NCI-H2029 (cell line): ENCODE results near the gene ARHGAP8.
"Not testable (repeated sequence)": the region's sequence is repeated elsewhere in the genome, so short reads cannot be mapped to it uniquely, and the experiment has no call there.

Source experiments
- DNase-seq: peaks from one replicate; lab custom pipeline; 2025; lab: John Stamatoyannopoulos, UW

Gene ARHGAP8

GRCh38 chr22:44889255-44889878 lies 137.0 kb downstream of the ARHGAP8 start:
- no peak for DNase-seq

- DNase-seq, result no peak
Observed at GRCh38 chr22:44890416-44891292, 138.3 kb downstream of the ARHGAP8 start.

DNA sequence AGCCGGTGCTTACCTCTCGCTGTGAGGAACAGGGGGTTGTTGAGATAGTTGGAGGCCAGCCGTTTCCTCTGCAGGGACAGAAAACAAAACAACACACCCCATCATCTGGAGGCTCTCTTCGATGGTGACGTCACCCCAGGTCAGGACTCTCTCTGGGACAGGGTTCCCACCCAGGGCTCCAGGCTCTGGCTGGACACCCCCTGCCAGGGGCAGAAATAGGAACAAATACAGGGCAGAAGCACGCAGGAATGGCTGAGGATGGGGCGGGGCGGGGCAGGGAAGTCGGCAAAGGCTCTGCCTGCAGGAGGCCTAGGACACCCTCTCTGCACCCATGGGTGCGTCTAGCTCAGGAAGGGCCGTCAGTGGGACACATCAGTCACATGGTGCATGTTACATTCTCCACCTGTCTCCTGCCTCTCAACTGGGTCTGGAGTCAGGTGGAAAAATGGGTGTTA lies 138.9 kb downstream of the ARHGAP8 start:
- no peak for DNase-seq

- DNase-seq, result no peak
Observed at GRCh38 chr22:44891791-44892190, 139.4 kb downstream of the ARHGAP8 start.

- no peak for DNase-seq
Observed at GRCh38 chr22:44892243-44892642, 139.9 kb downstream of the ARHGAP8 start.

GRCh38 chr22:44892803-44893730 lies 140.7 kb downstream of the ARHGAP8 start:
- no peak for DNase-seq

- no peak for DNase-seq
Observed at GRCh38 chr22:44893731-44894080, 141.3 kb downstream of the ARHGAP8 start.

- no peak for DNase-seq
Observed at GRCh38 chr22:44894321-44894720, 141.9 kb downstream of the ARHGAP8 start.

DNA sequence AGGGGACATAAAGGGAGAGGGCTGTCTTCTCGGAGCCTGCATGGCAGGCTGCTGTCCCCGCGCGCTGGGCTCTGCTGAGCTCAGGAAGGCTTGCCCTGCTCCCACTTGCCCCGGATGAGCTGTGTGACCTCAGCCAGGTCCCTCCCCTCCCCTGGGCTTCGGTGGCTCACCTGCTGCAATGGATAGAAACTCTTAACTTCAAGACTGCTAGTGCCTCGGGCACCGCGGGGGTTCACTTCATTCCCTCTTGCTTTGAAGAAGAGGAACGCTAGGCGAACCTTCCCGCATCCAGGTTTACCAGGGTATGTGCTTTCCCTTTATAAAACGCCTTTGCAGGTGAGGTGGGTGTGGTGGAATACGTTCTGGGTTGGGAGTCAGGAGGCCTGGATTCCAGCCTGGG lies 142.4 kb downstream of the ARHGAP8 start:
- DNase-seq, result no peak

DNA sequence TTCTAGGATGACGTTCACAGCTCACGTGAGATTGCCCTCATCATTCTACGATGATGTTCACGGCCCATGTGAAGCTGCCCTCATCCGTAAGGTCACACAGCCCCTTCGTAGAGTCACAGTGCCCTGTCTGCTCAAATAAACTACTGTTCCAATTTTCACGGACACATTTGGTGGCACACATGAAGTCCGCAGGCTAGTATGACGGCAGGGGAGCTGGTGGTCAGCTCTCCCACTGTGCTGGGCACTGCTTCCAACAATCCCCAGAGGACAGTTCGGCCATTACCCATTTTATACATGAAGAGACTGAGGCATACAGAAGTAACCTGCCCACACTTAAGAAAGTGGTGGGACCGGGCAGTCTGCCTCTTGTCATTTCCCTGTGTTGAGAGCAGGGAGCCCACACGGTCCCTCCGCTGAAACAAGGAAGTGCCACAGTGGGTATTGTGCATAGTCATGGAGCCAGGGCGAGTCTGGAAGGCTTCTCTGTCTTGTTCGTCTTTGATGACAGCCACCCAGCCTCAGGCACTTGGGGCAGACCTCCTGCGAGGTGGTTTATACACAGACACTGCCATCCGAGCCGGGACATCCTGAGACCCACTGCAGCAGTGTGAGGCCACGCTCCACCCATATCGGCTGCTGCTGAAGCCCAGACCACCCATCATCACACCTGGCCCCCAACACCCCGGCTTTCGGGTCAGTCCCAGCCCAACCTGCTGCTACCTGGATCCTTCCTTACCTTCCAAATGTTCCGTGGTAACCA lies 143.1 kb downstream of the ARHGAP8 start:
- DNase-seq, result no peak

- no peak for DNase-seq
Observed at GRCh38 chr22:44898236-44898635, 145.9 kb downstream of the ARHGAP8 start.

DNA sequence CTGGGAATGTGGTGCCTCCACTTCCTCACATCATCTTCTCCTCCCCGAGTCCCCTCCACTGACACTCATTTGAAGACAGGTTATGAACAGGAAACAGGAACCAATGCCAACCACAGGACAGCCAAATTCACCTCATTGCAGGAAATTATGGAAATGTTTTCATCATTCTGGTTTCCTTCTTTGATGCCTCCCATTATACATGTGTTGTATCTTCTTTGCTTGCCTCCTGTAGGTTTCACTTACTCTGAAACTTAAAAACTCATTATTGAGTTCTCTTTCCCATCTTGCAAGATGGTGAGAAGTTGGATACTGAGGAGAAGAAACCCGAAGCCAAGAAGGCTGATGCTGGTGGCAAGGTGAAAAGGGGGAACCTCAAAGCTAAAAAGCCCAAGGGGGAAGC lies 148.9 kb downstream of the ARHGAP8 start:
- no peak for DNase-seq

- DNase-seq, result not testable (repeated sequence)
Observed at GRCh38 chr22:44903164-44903563, 150.8 kb downstream of the ARHGAP8 start.

DNA sequence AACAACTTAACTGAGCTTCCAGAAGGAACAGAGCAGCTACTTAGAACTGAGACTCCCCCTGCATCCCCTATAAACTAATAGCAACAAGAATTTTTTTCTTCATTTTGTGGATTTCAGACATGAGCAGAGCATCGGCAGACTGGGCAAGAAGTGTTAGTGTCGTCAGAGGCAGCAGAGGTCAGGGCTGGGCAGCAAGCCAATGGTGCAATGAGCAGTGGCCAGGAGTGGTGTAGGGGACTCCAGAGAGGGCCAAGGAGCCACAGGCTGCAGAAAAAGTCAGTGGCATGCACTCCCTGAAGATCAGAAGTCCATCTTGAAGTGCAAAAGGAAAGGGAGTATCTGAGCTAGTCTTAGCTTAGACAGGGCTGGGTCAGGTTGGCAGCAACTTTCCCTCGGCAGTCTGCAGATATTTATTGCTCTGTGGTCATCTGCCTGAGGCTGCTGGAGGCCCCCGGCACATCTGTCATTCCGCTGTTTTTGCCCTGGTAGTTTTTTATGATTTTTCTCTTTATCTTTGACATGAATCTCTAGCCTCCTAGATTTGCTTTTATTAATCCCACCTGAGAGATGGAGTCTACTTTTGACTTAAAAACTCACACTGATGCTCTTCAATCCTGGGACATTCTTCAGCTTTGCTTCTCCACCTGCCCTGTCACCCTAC lies 152.2 kb downstream of the ARHGAP8 start:
- not testable (repeated sequence) for DNase-seq

DNA sequence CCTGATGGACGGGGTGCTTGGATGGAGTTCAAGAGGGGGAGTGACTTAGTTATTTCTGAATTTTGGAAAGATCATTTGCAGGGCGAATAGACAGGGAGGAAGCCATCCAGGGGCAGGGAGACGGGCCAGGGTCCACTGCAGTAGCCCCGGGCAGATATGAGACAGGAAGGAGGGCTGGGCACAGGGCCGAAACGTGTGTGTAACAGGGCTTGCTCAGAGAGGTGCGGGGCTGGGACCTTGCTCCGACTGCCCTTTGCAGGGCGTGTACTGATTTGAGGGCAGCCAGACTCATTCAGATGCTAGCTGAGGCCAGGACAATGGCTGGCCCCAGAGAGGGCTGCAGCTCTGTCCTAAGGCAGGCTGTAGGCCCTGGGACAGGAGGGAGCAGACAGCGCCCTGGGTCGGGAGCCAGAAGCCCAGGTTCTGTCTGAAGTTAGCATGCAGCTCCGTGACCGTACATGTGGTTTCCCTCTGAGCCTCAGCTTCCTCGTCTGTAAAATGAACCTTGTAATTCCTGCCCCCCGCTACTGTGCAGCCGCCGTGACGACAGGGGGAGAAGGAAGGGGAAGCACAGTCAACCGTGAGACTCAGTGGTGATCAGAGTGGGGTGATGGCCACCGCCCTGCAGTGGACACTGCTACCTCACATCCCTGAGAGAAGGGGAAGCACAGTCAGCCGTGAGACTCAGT lies 154.0 kb downstream of the ARHGAP8 start:
- no peak for DNase-seq

GRCh38 chr22:44906999-44907644 lies 154.7 kb downstream of the ARHGAP8 start:
- no peak for DNase-seq

DNA sequence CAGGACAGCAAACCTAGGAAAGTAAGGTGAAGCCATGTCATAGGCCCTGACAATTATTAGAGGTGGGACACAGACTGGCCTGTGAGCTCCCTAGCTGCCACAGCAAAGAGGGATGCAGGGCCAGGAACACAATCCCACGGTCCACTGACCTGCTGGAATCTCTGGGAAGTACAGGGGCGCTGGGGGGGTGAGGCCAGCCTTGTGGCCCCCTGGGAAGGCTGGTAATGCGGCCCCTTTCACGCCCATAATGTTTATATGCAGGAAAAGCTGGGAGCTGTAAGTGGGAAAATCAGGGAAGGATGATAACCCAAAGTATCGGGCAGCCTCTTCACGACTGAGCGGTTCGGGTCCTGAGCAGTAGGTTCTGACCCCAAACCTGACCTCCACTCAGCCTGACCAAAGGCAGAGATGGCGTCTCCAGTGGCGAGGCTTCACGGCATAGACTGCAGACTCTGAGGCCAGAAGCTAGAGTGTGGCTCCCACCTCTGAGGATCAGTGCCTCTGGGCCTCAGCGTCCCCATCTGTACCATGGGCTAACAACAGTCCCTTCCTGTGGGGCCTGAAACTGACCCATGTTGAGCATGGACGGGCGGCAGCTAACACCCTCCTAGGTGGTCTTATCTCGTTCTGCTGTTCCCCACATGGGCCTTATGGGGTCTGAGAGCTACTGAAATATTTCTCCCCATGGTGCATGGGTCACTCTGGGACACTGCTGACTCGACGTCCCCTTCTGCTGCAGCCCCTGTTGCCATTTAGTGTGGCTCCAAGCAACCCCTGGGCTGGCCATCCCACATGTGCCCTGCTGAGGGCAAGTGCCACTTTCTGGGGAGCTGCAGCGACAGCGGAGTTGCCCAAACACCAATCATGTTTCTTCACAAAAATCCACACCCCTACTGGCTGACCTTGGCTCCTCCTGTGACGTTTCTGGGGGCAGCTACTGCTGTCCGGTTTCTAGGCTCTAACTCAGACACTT lies 155.7 kb downstream of the ARHGAP8 start:
- DNase-seq, result no peak

DNA sequence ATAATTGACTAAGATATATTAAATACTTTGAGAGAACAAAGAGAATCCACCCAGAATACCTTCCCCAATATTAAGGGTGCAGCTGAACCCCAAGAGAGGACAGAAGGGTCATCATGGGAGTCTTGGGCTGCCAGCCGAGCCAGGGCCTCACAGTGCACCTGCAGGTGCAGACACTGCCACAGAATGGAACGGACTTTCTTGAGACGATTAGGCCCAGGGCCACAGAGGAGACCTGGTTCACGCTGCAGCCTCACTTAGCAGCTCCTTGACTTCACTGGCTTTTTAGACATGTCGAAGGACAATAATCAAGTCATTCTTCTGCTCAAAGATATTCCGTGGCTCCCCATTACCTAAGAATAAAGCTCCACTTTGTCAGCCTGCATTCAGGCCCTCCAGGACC lies 156.9 kb downstream of the ARHGAP8 start:
- no peak for DNase-seq
